Activated CD8-positive, alpha-beta memory T cell treated with anti-CD3 and anti-CD28 coated beads for 36 hours (primary cell): ENCODE measurements around the gene NTMT1. TPM values are rescaled to one million over a fixed set of nuclear protein-coding genes. Genes with fewer than 3 reads are reported as not detected.
"Not testable (repeated sequence)": the region's sequence is repeated elsewhere in the genome, so short reads cannot be mapped to it uniquely, and the experiment has no call there.

Experiments
- CTCF ChIA-PET: fragments of 350-600 bp; sonication (Branson Sonifier 250); formaldehyde crosslinking; loops from one replicate; lab custom pipeline; 2021; ENCODE audit warnings: antibody characterized with exemption; lab: Charles Lee
- POLR2A ChIA-PET: fragments of 350-600 bp; sonication (Branson Sonifier 250); formaldehyde crosslinking; loops from one replicate; lab custom pipeline; 2021; ENCODE audit warnings: antibody characterized with exemption; lab: Charles Lee
- total RNA-seq, 2 experiments: library from RNA; stranded (reverse); gene quantifications; one replicate each; pipeline ENCODE4 v1.2.3, GENCODE V29; 2021

Gene NTMT1
- 10 to 100 TPM; 76.9 to 80.4 TPM for total RNA-seq

- ChIA-PET POLR2A (interaction anchor here (0.6 to 1.5 kb wide), 5 partner anchors 12 to 448 kb away, joined by 3 to 6 read pairs (median 3); partner anchors contain the start of gene IER5L), CTCF (interaction anchor here (0.7 to 8.6 kb wide), 10 partner anchors 13 to 495 kb away, joined by 3 to 72 read pairs (median 10); partner anchors contain the start of gene ASB6)
These were observed at the start of gene NTMT1 for GRCh38 chr9:129626079-129626624. NTMT1 (plus strand) TSS chr9:129626163; CDS start chr9:129632704, 6,541 bp downstream.

DNA sequence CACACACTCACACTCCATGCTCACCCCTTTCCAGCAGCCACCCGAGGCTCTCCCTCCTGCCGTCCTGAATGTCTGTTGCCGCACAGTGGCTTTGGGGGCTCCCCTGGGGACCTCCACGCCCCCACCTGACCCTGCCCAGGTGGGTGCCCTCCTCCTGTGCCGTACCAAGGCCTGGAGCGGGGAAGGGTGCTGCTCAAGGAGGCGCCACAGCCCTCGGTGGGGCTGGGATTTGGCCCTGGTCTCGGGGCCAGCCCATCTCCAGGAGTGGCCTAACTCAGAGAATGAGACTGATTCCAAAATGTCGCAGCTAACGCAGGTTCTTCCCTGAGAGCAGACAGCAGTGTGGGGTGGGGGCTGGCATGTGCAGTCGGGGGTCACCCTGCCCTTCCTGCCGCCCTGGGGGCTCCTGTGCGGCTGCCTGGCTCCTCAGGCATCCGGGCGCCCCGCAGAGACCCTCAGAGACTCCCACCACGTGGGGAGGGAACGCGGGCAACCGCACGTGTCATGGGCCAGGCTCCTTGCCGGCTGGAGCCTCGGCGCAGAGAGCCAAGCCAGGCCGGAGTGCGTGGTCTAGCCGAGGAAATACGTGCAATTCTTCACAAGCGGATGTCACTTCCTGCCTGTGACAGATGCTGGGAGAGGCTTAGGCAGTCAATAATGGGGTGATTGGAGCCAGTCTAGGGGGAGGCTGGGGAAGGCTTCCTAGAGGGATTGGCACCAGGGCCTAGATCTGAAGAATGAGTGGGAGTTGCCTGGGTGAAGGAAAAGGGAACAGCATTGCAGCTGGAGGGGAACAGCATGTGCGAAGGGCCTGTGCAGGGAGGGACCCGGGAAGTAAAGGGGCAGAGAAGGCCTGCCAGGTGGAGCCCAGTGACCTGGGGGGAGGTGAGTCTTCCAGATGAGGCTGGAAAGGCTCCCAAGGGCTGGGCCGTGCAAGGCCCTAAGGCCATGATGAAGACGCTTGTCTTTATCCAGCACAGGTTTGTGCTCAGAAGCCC, 49.1 kb upstream of the NTMT1 start:
- POLR2A ChIA-PET = no interaction called here
- CTCF ChIA-PET = no interaction called here

DNA sequence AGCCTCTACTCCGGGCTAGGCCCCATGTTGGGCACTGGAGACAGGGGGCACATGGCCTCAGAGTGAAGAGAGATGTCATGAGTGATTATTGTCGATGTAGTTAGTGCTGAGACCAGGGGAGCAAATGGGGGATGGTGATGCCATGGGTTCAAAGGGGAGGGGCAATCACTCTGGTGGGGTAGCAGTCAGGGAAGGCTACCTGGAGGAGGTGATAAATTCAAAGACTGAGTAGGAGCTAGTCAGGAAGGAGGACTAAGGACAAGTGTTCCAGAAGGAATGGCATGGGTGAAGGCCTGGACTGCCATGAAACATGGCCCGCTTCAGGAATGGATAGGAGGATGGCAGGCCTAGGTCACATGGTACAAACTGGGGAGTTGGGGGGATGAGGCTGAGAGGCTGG, 46.7 kb upstream of the NTMT1 start:
- ChIA-PET CTCF (no interaction called here), POLR2A (no interaction called here)

GRCh38 chr9:129580211-129580915, 45.6 kb upstream of the NTMT1 start:
- CTCF ChIA-PET = interaction anchor here (0.6 kb wide), 1 partner anchor 132 kb away, joined by 3 read pairs; no protein-coding TSS in a partner anchor
- POLR2A ChIA-PET = interaction anchor here (0.6 to 0.8 kb wide), 2 partner anchors 10 to 234 kb away, joined by 3 read pairs; no protein-coding TSS in a partner anchor

GRCh38 chr9:129581505-129582189, 44.3 kb upstream of the NTMT1 start:
- ChIA-PET CTCF (interaction anchor here (0.6 kb wide), 2 partner anchors 41 to 133 kb away, joined by 3 read pairs; no protein-coding TSS in a partner anchor), POLR2A (interaction anchor here (0.6 kb wide), 1 partner anchor 236 kb away, joined by 3 read pairs; no protein-coding TSS in a partner anchor)

DNA sequence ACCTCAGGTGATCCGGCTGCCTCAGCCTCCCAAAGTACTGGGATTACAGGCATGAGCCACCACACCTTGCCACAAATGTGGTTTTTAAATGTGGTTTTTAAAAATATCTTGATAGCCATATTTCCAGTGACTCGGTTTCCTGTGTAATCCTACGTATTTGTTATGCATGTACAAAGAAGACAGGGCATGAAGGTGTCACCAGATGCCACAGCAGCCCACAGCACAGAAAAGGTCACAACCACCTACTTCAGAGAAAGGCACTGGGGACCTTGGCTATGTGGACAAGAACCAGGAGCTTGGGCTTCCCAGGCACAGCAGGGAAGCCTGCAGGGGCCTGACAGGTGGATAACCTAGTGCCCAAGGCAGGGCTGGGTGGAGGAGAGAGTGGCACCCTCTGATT, 43.1 kb upstream of the NTMT1 start:
- CTCF ChIA-PET = interaction anchor here (0.5 kb wide), 1 partner anchor 43 kb away, joined by 3 read pairs; the partner anchor contains the start of gene NTMT1
- POLR2A ChIA-PET = no interaction called here

DNA sequence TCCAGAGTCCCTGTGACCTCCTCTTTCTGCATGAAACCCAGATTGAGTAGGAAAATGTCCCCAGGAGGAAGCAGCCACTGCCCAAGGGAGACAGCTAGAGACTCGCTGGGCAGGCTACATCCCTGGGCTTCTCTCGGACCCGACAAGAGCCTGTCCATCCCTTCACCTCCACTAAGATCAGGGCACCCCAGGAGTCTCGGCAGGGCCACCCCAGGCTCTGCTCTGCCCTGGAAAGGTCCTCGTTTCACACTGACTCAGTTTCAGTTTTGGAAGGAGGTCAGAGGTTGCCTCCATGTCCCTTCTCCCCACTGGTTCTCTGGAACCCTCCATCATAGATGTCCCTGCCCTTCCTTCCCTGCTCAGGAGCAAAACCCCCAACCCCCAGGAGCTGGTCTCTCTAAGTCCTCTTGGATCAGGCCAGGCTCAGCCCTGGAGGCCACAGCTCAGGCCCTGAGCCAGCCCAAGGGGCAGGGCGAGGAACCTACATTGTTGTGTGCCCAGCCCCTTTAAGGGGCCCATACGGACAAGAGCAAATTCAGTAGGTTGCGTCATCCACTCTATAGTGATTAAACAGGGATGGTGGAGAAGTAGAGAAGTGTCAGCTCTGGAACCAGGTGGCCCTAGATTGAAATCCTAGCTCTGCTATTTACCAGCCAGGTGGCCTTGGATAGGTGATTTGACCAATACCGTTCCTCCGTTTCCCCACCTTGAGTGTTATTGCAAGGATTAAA, 42.5 kb upstream of the NTMT1 start:
- ChIA-PET CTCF (interaction anchor here (0.5 kb wide), 1 partner anchor 43 kb away, joined by 3 read pairs; the partner anchor contains the start of gene NTMT1), POLR2A (interaction anchor here (1.0 kb wide), 1 partner anchor 87 kb away, joined by 3 read pairs; no protein-coding TSS in a partner anchor)

- ChIA-PET POLR2A (interaction anchor here (1.0 kb wide), 1 partner anchor 88 kb away, joined by 3 read pairs; no protein-coding TSS in a partner anchor), CTCF (interaction anchor here (1.3 kb wide), 1 partner anchor 154 kb away, joined by 3 read pairs; no protein-coding TSS in a partner anchor)
These were observed 41.8 kb upstream of the NTMT1 start for GRCh38 chr9:129584136-129584535.

- POLR2A ChIA-PET = interaction anchor here (0.7 kb wide), 1 partner anchor 75 kb away, joined by 5 read pairs; no protein-coding TSS in a partner anchor
- CTCF ChIA-PET = interaction anchor here (1.1 to 1.3 kb wide), 2 partner anchors 12 to 153 kb away, joined by 3 read pairs; no protein-coding TSS in a partner anchor
These were observed 40.6 kb upstream of the NTMT1 start for GRCh38 chr9:129585352-129585751.

DNA sequence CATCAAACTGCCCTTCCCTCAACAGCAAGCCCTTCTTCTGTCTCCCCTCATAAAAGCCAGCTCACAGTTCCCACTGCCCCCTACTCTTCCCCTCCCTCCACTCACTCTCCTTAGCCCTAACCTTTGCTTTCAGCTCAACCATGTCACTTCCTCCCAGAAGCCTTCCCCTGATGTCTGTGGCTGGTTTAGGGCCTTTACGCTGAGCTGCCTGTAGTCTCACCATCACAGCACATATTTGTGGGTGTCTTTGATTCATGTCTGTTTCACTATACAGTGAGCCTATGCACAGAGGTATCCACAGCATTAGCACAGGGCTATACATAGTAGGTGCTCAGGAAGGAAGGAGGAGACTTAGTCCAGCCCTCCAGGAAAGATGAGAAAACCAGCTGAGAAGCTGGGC, 39.7 kb upstream of the NTMT1 start:
- ChIA-PET CTCF (interaction anchor here (1.1 kb wide), 1 partner anchor 456 kb away, joined by 3 read pairs; no protein-coding TSS in a partner anchor), POLR2A (no interaction called here)

DNA sequence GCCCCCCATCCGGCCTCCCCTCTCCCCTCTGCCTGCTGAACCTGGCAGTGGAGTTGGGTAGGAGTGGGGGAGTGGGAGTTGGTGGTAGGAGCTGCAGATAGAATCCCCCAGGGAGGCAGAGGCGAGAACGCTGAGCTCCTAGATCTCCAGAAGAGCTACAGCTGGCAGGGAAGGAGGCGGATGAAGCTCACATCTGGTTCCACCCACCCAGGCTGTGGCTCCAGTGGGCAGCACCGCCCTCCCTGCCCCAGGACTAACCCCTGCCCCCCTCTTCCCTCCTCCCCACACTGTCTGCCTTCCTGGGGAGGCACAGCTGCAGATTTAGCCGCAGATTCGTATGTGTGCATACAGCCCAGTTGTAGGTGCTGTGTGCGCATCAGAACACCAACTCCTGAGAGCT, 39.3 kb upstream of the NTMT1 start:
- ChIA-PET POLR2A (no interaction called here), CTCF (interaction anchor here (1.1 kb wide), 2 partner anchors 455 to 456 kb away, joined by 3 read pairs; no protein-coding TSS in a partner anchor)

DNA sequence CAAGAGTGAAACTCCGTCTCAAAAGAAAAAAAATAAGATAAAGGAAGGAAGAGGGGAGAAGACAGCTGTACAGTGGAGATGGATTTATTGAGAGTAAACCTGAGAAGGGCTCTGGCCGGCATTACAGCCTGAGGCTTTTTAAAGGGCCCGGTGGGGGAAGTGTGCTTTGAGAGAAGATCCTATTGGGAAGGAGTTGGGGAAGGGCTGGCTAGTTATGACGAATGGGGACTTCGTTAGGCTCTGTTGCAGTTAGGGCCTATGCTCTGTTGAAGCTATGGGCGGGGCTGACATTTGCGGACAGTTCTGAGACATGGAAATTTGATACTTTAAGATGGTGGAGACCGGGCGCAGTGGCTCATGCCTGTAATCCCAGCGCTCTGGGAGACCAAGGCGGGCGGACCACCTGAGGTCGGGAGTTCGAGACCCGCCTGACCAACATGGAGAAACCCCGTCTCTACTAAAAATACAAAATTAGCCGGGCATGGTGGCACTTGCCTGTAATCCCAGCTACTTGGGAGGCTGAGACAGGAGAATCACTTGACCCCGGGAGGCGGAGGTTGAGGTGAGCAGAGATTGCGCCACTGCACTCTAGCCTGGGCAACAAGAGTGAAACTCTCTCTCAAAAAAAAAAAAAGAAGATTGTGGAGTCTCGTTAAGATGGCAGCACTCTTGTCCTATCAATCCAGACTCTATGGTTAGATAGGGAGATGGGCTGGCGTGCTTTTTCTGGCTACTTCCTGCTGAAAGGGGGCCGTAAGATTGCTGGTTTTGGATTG, 38.3 kb upstream of the NTMT1 start:
- POLR2A ChIA-PET = no interaction called here
- CTCF ChIA-PET = interaction anchor here (1.1 kb wide), 1 partner anchor 456 kb away, joined by 3 read pairs; no protein-coding TSS in a partner anchor

DNA sequence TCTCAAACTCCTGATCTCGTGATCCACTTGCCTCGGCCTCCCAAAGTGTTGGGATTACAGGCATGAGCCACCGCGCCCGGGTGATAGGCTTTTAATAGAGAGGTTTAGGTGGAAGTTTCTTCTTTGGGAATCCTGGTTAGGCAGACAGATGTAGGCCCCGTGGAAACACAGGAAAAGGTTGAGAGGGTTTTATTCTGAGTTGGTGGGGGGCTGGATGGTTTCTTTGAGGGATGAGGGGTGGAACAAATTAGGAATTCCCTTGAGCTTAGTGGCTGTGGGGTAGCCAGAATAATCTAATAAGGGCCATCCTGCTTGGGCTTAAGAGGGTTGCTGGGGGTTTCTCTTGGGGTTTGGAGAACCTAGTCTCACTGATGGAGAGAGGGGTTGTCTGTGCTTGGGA, 35.5 kb upstream of the NTMT1 start:
- POLR2A ChIA-PET = no interaction called here
- CTCF ChIA-PET = no interaction called here

GRCh38 chr9:129591916-129592315, 34.0 kb upstream of the NTMT1 start:
- ChIA-PET CTCF (no interaction called here), POLR2A (no interaction called here)

DNA sequence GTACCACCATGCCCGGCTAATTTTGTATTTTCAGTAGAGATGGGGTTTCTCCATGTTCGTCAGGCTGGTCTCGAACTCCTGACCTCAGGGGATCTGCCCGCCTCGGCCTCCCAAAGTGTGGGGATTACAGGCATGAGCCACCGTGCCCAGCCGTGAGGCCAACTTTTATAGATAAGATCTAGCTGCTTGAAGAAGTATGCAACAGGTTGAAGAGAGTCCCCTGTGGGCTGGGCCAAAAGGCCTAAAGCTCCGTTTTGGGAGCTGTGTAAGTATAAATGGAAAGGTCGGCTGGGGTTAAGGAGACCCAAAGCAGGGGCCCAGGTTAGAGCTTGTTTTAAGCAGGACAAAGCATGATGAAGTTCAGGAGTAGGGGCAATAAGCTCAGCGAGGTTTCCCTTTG, 33.2 kb upstream of the NTMT1 start:
- POLR2A ChIA-PET = not testable (repeated sequence)
- CTCF ChIA-PET = interaction anchor here (1.0 to 1.3 kb wide), 2 partner anchors 40 to 454 kb away, joined by 3 read pairs; no protein-coding TSS in a partner anchor

GRCh38 chr9:129594632-129595031, 31.3 kb upstream of the NTMT1 start:
- ChIA-PET POLR2A (no interaction called here), CTCF (no interaction called here)
